ENCODE measurements around the gene PTRHD1.

PTRHD1 gene

GRCh38 chr2:24754985-24755705 is 38.0 kb downstream of the PTRHD1 start:
- H3K27me3 ChIP-seq (ENCODE audit: control insufficient read depth in 1 of 2, insufficient read depth in 2 of 2, low read length in 2 of 2) = no peaks in the 10 kb centered on the region
- peaks cover 32 to 35% of the 10 kb centered on the region in 2 donors for H3K36me3 ChIP-seq (ENCODE audit: control insufficient read depth in 2 of 2, insufficient read depth in 2 of 2, low read length in 2 of 2)
- H3K27ac ChIP-seq (ENCODE audit: low read length) = no peak overlapping the region
- no peaks in the 10 kb centered on the region for H3K9me3 ChIP-seq (ENCODE audit: control insufficient read depth in 2 of 2, low read length in 2 of 2)
- no peaks in the 10 kb centered on the region for H3K4me1 ChIP-seq (ENCODE audit: control insufficient read depth, insufficient read depth, low read length)
- no peak overlapping the region for H3K4me3 ChIP-seq (ENCODE audit: low read length in 2 of 2)
- H3K9ac ChIP-seq (ENCODE audit: low read length in 2 of 2) = no peak overlapping the region

GRCh38 chr2:24749069-24749691 is 44.0 kb downstream of the PTRHD1 start:
- no peak overlapping the region for H3K27ac ChIP-seq (ENCODE audit: low read length)
- no peaks in the 10 kb centered on the region for H3K4me1 ChIP-seq (ENCODE audit: control insufficient read depth, insufficient read depth, low read length)
- H3K4me3 ChIP-seq (ENCODE audit: low read length in 2 of 2) = no peak overlapping the region
- H3K9me3 ChIP-seq (ENCODE audit: control insufficient read depth in 2 of 2, low read length in 2 of 2) = no peaks in the 10 kb centered on the region
- peaks cover 18 to 20% of the 10 kb centered on the region in 2 donors for H3K36me3 ChIP-seq (ENCODE audit: control insufficient read depth in 2 of 2, insufficient read depth in 2 of 2, low read length in 2 of 2)
- H3K27me3 ChIP-seq (ENCODE audit: control insufficient read depth in 1 of 2, insufficient read depth in 2 of 2, low read length in 2 of 2) = no peaks in the 10 kb centered on the region
- no peak overlapping the region for H3K9ac ChIP-seq (ENCODE audit: low read length in 2 of 2)

- no peaks in the 10 kb centered on the region for H3K4me1 ChIP-seq (ENCODE audit: control insufficient read depth, insufficient read depth, low read length)
- H3K9me3 ChIP-seq (ENCODE audit: control insufficient read depth in 2 of 2, low read length in 2 of 2) = no peaks in the 10 kb centered on the region
- H3K4me3 ChIP-seq (ENCODE audit: low read length in 2 of 2) = no peak overlapping the region
- no peak overlapping the region for H3K27ac ChIP-seq (ENCODE audit: low read length)
- H3K9ac ChIP-seq (ENCODE audit: low read length in 2 of 2) = no peak overlapping the region
- H3K36me3 ChIP-seq (ENCODE audit: control insufficient read depth in 2 of 2, insufficient read depth in 2 of 2, low read length in 2 of 2) = peaks cover 7 to 8% of the 10 kb centered on the region in 2 donors
- H3K27me3 ChIP-seq (ENCODE audit: control insufficient read depth in 1 of 2, insufficient read depth in 2 of 2, low read length in 2 of 2) = no peaks in the 10 kb centered on the region
These were observed 45.9 kb downstream of the PTRHD1 start for GRCh38 chr2:24747299-24747698.

GRCh38 chr2:24745825-24746224 is 47.4 kb downstream of the PTRHD1 start:
- Histone ChIP-seq H3K4me3 (ENCODE audit: low read length in 2 of 2) (no peak overlapping the region), H3K9me3 (ENCODE audit: control insufficient read depth in 2 of 2, low read length in 2 of 2) (no peaks in the 10 kb centered on the region)

GRCh38 chr2:24744356-24744755 is 48.8 kb downstream of the PTRHD1 start:
- no peaks in the 10 kb centered on the region for H3K4me1 ChIP-seq (ENCODE audit: control insufficient read depth, insufficient read depth, low read length)
- H3K9ac ChIP-seq (ENCODE audit: low read length in 2 of 2) = no peak overlapping the region
- H3K36me3 ChIP-seq (ENCODE audit: control insufficient read depth in 2 of 2, insufficient read depth in 2 of 2, low read length in 2 of 2) = peaks cover 9 to 12% of the 10 kb centered on the region in 2 donors
- no peak overlapping the region for H3K4me3 ChIP-seq (ENCODE audit: low read length in 2 of 2)
- H3K27me3 ChIP-seq (ENCODE audit: control insufficient read depth in 1 of 2, insufficient read depth in 2 of 2, low read length in 2 of 2) = no peaks in the 10 kb centered on the region
- H3K27ac ChIP-seq (ENCODE audit: low read length) = no peak overlapping the region
- H3K9me3 ChIP-seq (ENCODE audit: control insufficient read depth in 2 of 2, low read length in 2 of 2) = no peaks in the 10 kb centered on the region

More at GRCh38 chr2:24745825-24746224, 47.4 kb downstream of the PTRHD1 start:
- peaks cover 8 to 9% of the 10 kb centered on the region in 2 donors for H3K36me3 ChIP-seq (ENCODE audit: control insufficient read depth in 2 of 2, insufficient read depth in 2 of 2, low read length in 2 of 2)
- no peak overlapping the region for H3K9ac ChIP-seq (ENCODE audit: low read length in 2 of 2)
- no peak overlapping the region for H3K27ac ChIP-seq (ENCODE audit: low read length)
- no peaks in the 10 kb centered on the region for H3K27me3 ChIP-seq (ENCODE audit: control insufficient read depth in 1 of 2, insufficient read depth in 2 of 2, low read length in 2 of 2)
- no peaks in the 10 kb centered on the region for H3K4me1 ChIP-seq (ENCODE audit: control insufficient read depth, insufficient read depth, low read length)

- no peak overlapping the region for H3K4me3 ChIP-seq (ENCODE audit: low read length in 2 of 2)
- no peaks in the 10 kb centered on the region for H3K4me1 ChIP-seq (ENCODE audit: control insufficient read depth, insufficient read depth, low read length)
- H3K9ac ChIP-seq (ENCODE audit: low read length in 2 of 2) = no peak overlapping the region
- H3K27me3 ChIP-seq (ENCODE audit: control insufficient read depth in 1 of 2, insufficient read depth in 2 of 2, low read length in 2 of 2) = no peaks in the 10 kb centered on the region
- H3K36me3 ChIP-seq (ENCODE audit: control insufficient read depth in 2 of 2, insufficient read depth in 2 of 2, low read length in 2 of 2) = peaks cover 9 to 12% of the 10 kb centered on the region in 2 donors
- H3K9me3 ChIP-seq (ENCODE audit: control insufficient read depth in 2 of 2, low read length in 2 of 2) = no peaks in the 10 kb centered on the region
- no peak overlapping the region for H3K27ac ChIP-seq (ENCODE audit: low read length)
These were observed 49.3 kb downstream of the PTRHD1 start for GRCh38 chr2:24743924-24744323.

GRCh38 chr2:24742730-24743129 is 50.5 kb downstream of the PTRHD1 start:
- Histone ChIP-seq H3K9me3 (ENCODE audit: control insufficient read depth in 2 of 2, low read length in 2 of 2) (no peaks in the 10 kb centered on the region), H3K27ac (ENCODE audit: low read length) (no peak overlapping the region), H3K4me1 (ENCODE audit: control insufficient read depth, insufficient read depth, low read length) (no peaks in the 10 kb centered on the region), H3K36me3 (ENCODE audit: control insufficient read depth in 2 of 2, insufficient read depth in 2 of 2, low read length in 2 of 2) (peaks cover 9 to 12% of the 10 kb centered on the region in 2 donors), H3K4me3 (ENCODE audit: low read length in 2 of 2) (no peak overlapping the region), H3K9ac (ENCODE audit: low read length in 2 of 2) (no peak overlapping the region), H3K27me3 (ENCODE audit: control insufficient read depth in 1 of 2, insufficient read depth in 2 of 2, low read length in 2 of 2) (no peaks in the 10 kb centered on the region)

GRCh38 chr2:24740142-24740541 is 53.0 kb downstream of the PTRHD1 start:
- H3K9me3 ChIP-seq (ENCODE audit: control insufficient read depth in 2 of 2, low read length in 2 of 2) = no peaks in the 10 kb centered on the region
- H3K4me3 ChIP-seq (ENCODE audit: low read length in 2 of 2) = no peak overlapping the region
- no peaks in the 10 kb centered on the region for H3K27me3 ChIP-seq (ENCODE audit: control insufficient read depth in 1 of 2, insufficient read depth in 2 of 2, low read length in 2 of 2)
- no peak overlapping the region for H3K27ac ChIP-seq (ENCODE audit: low read length)
- H3K36me3 ChIP-seq (ENCODE audit: control insufficient read depth in 2 of 2, insufficient read depth in 2 of 2, low read length in 2 of 2) = peaks cover 9% of the 10 kb centered on the region in 2 donors
- no peak overlapping the region for H3K9ac ChIP-seq (ENCODE audit: low read length in 2 of 2)
- no peaks in the 10 kb centered on the region for H3K4me1 ChIP-seq (ENCODE audit: control insufficient read depth, insufficient read depth, low read length)

Data from stomach smooth muscle (tissue), 2 donors.